CD4-positive, alpha-beta T cell treated with Interleukin-2 at 100 ng/mL for 4 hours (primary cell): ENCODE data around the gene PGRMC1.
"Not testable (repeated sequence)": the region's sequence is repeated elsewhere in the genome, so short reads cannot be mapped to it uniquely, and the experiment has no call there.

Experiments used
- DNase-seq: peaks from one replicate; pipeline ENCODE4 v3.0.0-alpha.2; 2020; ENCODE audit warnings: low spot score

PGRMC1 gene

GRCh38 chrX:119235051-119235511, 1.0 kb upstream of the PGRMC1 start:
- no peak for DNase-seq

GRCh38 chrX:119236623-119237561, 807 bp downstream of the PGRMC1 start:
- peak; percentile 31 for DNase-seq

- DNase-seq, result no peak
Measured at GRCh38 chrX:119237562-119237942, 1.5 kb downstream of the PGRMC1 start.

- DNase-seq, result no peak
Measured at GRCh38 chrX:119238557-119238956, 2.5 kb downstream of the PGRMC1 start.

- no peak for DNase-seq
Measured at GRCh38 chrX:119240356-119240755, 4.3 kb downstream of the PGRMC1 start.

- DNase-seq, result no peak
Measured at GRCh38 chrX:119247702-119248101, 11.6 kb downstream of the PGRMC1 start.

GRCh38 chrX:119249891-119250290, 13.8 kb downstream of the PGRMC1 start:
- no peak for DNase-seq

- no peak for DNase-seq
Measured at GRCh38 chrX:119251386-119251785, 15.3 kb downstream of the PGRMC1 start.

- DNase-seq, result no peak
Measured at GRCh38 chrX:119252716-119253115, 16.6 kb downstream of the PGRMC1 start.

GRCh38 chrX:119266364-119266995, 30.4 kb downstream of the PGRMC1 start:
- DNase-seq, result peak; percentile 26

GRCh38 chrX:119267115-119267514, 31.0 kb downstream of the PGRMC1 start:
- not testable (repeated sequence) for DNase-seq

GRCh38 chrX:119272882-119273419, 36.9 kb downstream of the PGRMC1 start:
- no peak for DNase-seq

GRCh38 chrX:119273420-119274192, 37.5 kb downstream of the PGRMC1 start:
- peak; percentile 44 for DNase-seq

GRCh38 chrX:119282347-119282746, 46.3 kb downstream of the PGRMC1 start:
- not testable (repeated sequence) for DNase-seq

GRCh38 chrX:119288890-119289393, 52.9 kb downstream of the PGRMC1 start:
- no peak for DNase-seq

- DNase-seq, result no peak
Measured at GRCh38 chrX:119290476-119290875, 54.4 kb downstream of the PGRMC1 start.

- not testable (repeated sequence) for DNase-seq
Measured at GRCh38 chrX:119291246-119291645, 55.2 kb downstream of the PGRMC1 start.

GRCh38 chrX:119292445-119292844, 56.4 kb downstream of the PGRMC1 start:
- no peak for DNase-seq
